PC-3 (cell line): Measurements from ENCODE around the gene UBC.

Source experiments
- EZH2 ChIP-seq: fragments of 300-600 bp; sonication (generic); IDR thresholded peaks from one replicate; pipeline ENCODE4 v1.6.1; 2017; ENCODE audit warnings: antibody characterized with exemption, mild to moderate bottlenecking, low read length; ENCODE audit not compliant: unreplicated experiment
- TF ChIP-seq, protein P1 (sequence below): fragments of 300-600 bp; sonication (generic); conservative IDR thresholded peaks from 2 replicates; pipeline ENCODE4 v1.5.1; 2017; ENCODE audit warnings: antibody characterized with exemption, low read depth, mild to moderate bottlenecking, low read length

DNA sequence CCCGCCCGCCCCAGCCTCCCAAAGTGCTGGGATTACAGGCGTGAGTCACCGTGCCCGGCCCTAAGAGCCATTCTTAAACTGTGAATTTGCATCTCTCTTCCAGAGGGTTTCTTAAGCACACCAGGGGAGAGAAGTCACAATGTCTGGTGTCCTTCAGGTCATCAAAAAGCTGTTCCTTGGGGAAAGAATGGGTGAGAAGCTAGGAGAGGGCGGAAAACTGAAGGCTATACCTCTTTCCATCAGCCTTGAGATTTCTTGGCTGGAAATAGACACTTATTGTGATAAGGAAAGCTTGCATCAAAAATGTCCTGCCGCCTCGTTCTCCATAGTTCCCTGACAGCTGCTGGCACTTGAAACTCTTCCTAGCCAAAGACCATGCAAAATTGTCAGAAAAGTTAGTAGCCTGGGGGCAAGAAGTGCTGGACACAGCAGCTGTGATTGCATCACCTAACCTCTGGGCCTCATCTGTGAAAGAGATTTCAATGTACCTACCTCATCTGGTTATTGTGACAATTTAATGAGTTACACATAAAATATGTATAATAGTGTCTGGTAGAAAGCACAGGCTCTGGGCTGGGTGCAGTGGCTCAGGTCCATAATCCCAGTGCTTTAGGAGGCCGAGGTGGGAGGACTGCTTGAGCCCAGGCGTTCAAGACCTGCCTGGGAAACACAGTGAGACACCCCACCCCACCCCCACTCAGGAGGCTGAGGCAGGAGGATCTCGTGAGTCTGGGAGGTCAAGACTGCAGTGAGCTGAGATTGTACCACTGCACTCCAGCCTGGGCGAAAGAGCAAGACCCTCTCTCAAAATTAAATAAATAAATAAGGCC lies 9.7 kb upstream of the UBC start:
- TF ChIP-seq, protein P1, sequence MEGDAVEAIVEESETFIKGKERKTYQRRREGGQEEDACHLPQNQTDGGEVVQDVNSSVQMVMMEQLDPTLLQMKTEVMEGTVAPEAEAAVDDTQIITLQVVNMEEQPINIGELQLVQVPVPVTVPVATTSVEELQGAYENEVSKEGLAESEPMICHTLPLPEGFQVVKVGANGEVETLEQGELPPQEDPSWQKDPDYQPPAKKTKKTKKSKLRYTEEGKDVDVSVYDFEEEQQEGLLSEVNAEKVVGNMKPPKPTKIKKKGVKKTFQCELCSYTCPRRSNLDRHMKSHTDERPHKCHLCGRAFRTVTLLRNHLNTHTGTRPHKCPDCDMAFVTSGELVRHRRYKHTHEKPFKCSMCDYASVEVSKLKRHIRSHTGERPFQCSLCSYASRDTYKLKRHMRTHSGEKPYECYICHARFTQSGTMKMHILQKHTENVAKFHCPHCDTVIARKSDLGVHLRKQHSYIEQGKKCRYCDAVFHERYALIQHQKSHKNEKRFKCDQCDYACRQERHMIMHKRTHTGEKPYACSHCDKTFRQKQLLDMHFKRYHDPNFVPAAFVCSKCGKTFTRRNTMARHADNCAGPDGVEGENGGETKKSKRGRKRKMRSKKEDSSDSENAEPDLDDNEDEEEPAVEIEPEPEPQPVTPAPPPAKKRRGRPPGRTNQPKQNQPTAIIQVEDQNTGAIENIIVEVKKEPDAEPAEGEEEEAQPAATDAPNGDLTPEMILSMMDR: no peak
- TF ChIP-seq EZH2: no peak
